Caco-2 (cell line): Measurements from ENCODE around the gene ARNT2. TPM values are rescaled to one million over a fixed set of nuclear protein-coding genes. Genes with fewer than 3 reads are reported as not detected.

Experiments used
- BruUV-seq: library from RNA; stranded (reverse); fragments of 400-500 nt; replicated peaks from 2 replicates; lab custom pipeline; 2021; lab: Mats Ljungman, UMichigan
- CTCF ChIA-PET: fragments of 300-600 bp; sonication (Branson Sonifier 250); formaldehyde crosslinking; loops from one replicate; lab custom pipeline; 2022; ENCODE audit warnings: antibody characterized with exemption; lab: Charles Lee
- POLR2A ChIA-PET: fragments of 300-600 bp; sonication (Branson Sonifier 250); formaldehyde crosslinking; loops from one replicate; lab custom pipeline; 2022; ENCODE audit warnings: antibody characterized with exemption; lab: Charles Lee
- DNase-seq, 2 experiments: peaks; one replicate each; pipeline versions ENCODE4 v3.0.0 to v3.0.0-alpha.2; 2020 to 2022
- H3K27me3 ChIP-seq: replicated peaks from 2 replicates; pipeline ENCODE4 v1.6.0; 2011; ENCODE audit warnings: low read length; ENCODE audit not compliant: control insufficient read depth, insufficient read depth
- H3K36me3 ChIP-seq: 2 replicates; pipeline ENCODE4 v1.5.1; 2011; ENCODE audit warnings: low read length; ENCODE audit not compliant: control insufficient read depth, insufficient read depth
- H3K4me1 ChIP-seq: fragments of 250-450 bp; sonication (Bioruptor Pico); 2 replicates; pipeline ENCODE4 v1.5.1; 2020; ENCODE audit warnings: mild to moderate bottlenecking
- H3K4me3 ChIP-seq: 2 replicates; pipeline ENCODE4 v1.5.1; 2011; ENCODE audit warnings: low read depth, mild to moderate bottlenecking, control low read depth, low read length
- H3K9me3 ChIP-seq: fragments of 250-450 bp; sonication (Bioruptor Pico); 2 replicates; pipeline ENCODE4 v1.5.1; 2020; ENCODE audit warnings: mild to moderate bottlenecking, moderate library complexity
- H3K27ac Mint-ChIP-seq: one replicate; pipeline ENCODE4 v1.8.0; 2022; ENCODE audit warnings: mixed read lengths; ENCODE audit not compliant: unreplicated experiment
- H3K27me3 Mint-ChIP-seq: one replicate; pipeline ENCODE4 v1.8.0; 2022; ENCODE audit warnings: mixed read lengths; ENCODE audit not compliant: insufficient read depth, unreplicated experiment
- H3K36me3 Mint-ChIP-seq: one replicate; pipeline ENCODE4 v1.8.0; 2022; ENCODE audit warnings: mild to moderate bottlenecking, mixed read lengths; ENCODE audit not compliant: insufficient read depth, unreplicated experiment
- H3K4me1 Mint-ChIP-seq: one replicate; pipeline ENCODE4 v1.8.0; 2022; ENCODE audit warnings: low read depth, mixed read lengths; ENCODE audit not compliant: unreplicated experiment
- H3K4me3 Mint-ChIP-seq: one replicate; pipeline ENCODE4 v1.8.0; 2022; ENCODE audit warnings: mild to moderate bottlenecking, moderate library complexity, mixed read lengths; ENCODE audit not compliant: unreplicated experiment
- H3K9me3 Mint-ChIP-seq: one replicate; pipeline ENCODE4 v1.8.0; 2022; ENCODE audit warnings: mixed read lengths; ENCODE audit not compliant: unreplicated experiment
- intact Hi-C: fragments of 100-400 bp; cut with micrococcal nuclease; formaldehyde crosslinking; loops from one replicate; pipeline ENCODE4 v1.10.0; 2022; ENCODE audit not compliant: unreplicated experiment
- total RNA-seq: library from RNA; stranded (reverse); gene quantifications from 2 replicates; pipeline ENCODE4 v1.2.3, GENCODE V29; 2022
- TF ChIP-seq, protein P1 (sequence below), 2 experiments: fragments of 200-600 bp in 1 of 2; IDR thresholded peaks; 1 replicate in 1 of 2; 2 replicates in 1 of 2; pipeline versions ENCODE4 v1.5.1 to v1.8.0; 2011 to 2022; ENCODE audit warnings: antibody characterized with exemption in 1 of 2, control low read depth in 1 of 2, inconsistent platforms in 1 of 2, low read depth in 1 of 2, low read length in 1 of 2, mild to moderate bottlenecking in 1 of 2, moderate library complexity in 1 of 2; ENCODE audit not compliant: insufficient read depth in 1 of 2, severe bottlenecking in 1 of 2, unreplicated experiment in 1 of 2

The ARNT2 gene
- total RNA-seq, 1 experiment from 2014 or later, result 0.23 TPM

- Histone ChIP-seq H3K4me1 (no peaks in the 10 kb centered on the region), H3K36me3 (no peaks in the 10 kb centered on the region), H3K27me3 (no peaks in the 10 kb centered on the region), H3K9me3 (no peaks in the 10 kb centered on the region), H3K4me3 (no peak overlapping the region)
- TF ChIP-seq, protein P1, sequence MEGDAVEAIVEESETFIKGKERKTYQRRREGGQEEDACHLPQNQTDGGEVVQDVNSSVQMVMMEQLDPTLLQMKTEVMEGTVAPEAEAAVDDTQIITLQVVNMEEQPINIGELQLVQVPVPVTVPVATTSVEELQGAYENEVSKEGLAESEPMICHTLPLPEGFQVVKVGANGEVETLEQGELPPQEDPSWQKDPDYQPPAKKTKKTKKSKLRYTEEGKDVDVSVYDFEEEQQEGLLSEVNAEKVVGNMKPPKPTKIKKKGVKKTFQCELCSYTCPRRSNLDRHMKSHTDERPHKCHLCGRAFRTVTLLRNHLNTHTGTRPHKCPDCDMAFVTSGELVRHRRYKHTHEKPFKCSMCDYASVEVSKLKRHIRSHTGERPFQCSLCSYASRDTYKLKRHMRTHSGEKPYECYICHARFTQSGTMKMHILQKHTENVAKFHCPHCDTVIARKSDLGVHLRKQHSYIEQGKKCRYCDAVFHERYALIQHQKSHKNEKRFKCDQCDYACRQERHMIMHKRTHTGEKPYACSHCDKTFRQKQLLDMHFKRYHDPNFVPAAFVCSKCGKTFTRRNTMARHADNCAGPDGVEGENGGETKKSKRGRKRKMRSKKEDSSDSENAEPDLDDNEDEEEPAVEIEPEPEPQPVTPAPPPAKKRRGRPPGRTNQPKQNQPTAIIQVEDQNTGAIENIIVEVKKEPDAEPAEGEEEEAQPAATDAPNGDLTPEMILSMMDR (IDR thresholded peaks at IDR 0.05; ENCODE audit: insufficient read depth in 1 of 2, low read depth in 1 of 2, low read length in 1 of 2, severe bottlenecking in 1 of 2, unreplicated experiment in 1 of 2), result no peak
- no peaks in the 10 kb centered on the region for H3K36me3 Mint-ChIP-seq
- BruUV-seq, result no TSS peak
- CTCF ChIA-PET, result no interaction called here
- H3K27me3 Mint-ChIP-seq, result peaks cover 12% of the 10 kb centered on the region
- H3K4me1 Mint-ChIP-seq, result no peaks in the 10 kb centered on the region
- H3K4me3 Mint-ChIP-seq, result no peak overlapping the region
- H3K27ac Mint-ChIP-seq, result no peak overlapping the region
- H3K9me3 Mint-ChIP-seq, result peaks cover 17% of the 10 kb centered on the region
- POLR2A ChIA-PET, result no interaction called here
- no peak for DNase-seq
- intact Hi-C loops, result no loop called here
Measured at GRCh38 chr15:80637747-80638146, 233.6 kb downstream of the ARNT2 start.

- Histone ChIP-seq H3K9me3 (no peaks in the 10 kb centered on the region), H3K4me3 (no peak overlapping the region), H3K27me3 (no peaks in the 10 kb centered on the region), H3K36me3 (no peaks in the 10 kb centered on the region), H3K4me1 (no peaks in the 10 kb centered on the region)
- no peaks in the 10 kb centered on the region for H3K36me3 Mint-ChIP-seq
- intact Hi-C loops, result no loop called here
- no peak for DNase-seq
- H3K4me3 Mint-ChIP-seq, result no peak overlapping the region
- H3K27me3 Mint-ChIP-seq, result peaks cover 12% of the 10 kb centered on the region
- TF ChIP-seq, protein P1 (IDR thresholded peaks at IDR 0.05; ENCODE audit: insufficient read depth in 1 of 2, low read depth in 1 of 2, low read length in 1 of 2, severe bottlenecking in 1 of 2, unreplicated experiment in 1 of 2), result no peak
- ChIA-PET CTCF (no interaction called here), POLR2A (no interaction called here)
- peaks cover 17% of the 10 kb centered on the region for H3K9me3 Mint-ChIP-seq
- no peaks in the 10 kb centered on the region for H3K4me1 Mint-ChIP-seq
- BruUV-seq, result no TSS peak
- no peak overlapping the region for H3K27ac Mint-ChIP-seq
Measured at GRCh38 chr15:80638553-80639167, 234.5 kb downstream of the ARNT2 start.

GRCh38 chr15:80639168-80639555 lies 235.0 kb downstream of the ARNT2 start:
- ChIA-PET CTCF (no interaction called here), POLR2A (no interaction called here)
- Mint-ChIP-seq H3K27me3 (peaks cover 10% of the 10 kb centered on the region), H3K36me3 (no peaks in the 10 kb centered on the region), H3K4me1 (no peaks in the 10 kb centered on the region), H3K27ac (no peak overlapping the region), H3K4me3 (no peak overlapping the region), H3K9me3 (peaks cover 17% of the 10 kb centered on the region)
- intact Hi-C loops, result no loop called here
- Histone ChIP-seq H3K4me3 (no peak overlapping the region), H3K27me3 (no peaks in the 10 kb centered on the region), H3K36me3 (no peaks in the 10 kb centered on the region), H3K4me1 (no peaks in the 10 kb centered on the region), H3K9me3 (no peaks in the 10 kb centered on the region)
- BruUV-seq, result no TSS peak
- no peak for DNase-seq
- TF ChIP-seq, protein P1 (IDR thresholded peaks at IDR 0.05; ENCODE audit: insufficient read depth in 1 of 2, low read depth in 1 of 2, low read length in 1 of 2, severe bottlenecking in 1 of 2, unreplicated experiment in 1 of 2), result no peak
